GM18508 (cell line): ENCODE measurements around the gene RABGEF1.
"Not testable (repeated sequence)": the region's sequence is repeated elsewhere in the genome, so short reads cannot be mapped to it uniquely, and the experiment has no call there.

Experiments
- ATAC-seq: cut with Tn5 transposase; IDR thresholded peaks from one replicate; pipeline ENCODE4 v1.9.1; 2021; ENCODE audit warnings: moderate number of reproducible peaks; ENCODE audit not compliant: insufficient read depth, unreplicated experiment

Gene RABGEF1

GRCh38 chr7:66734006-66734405, 6.5 kb upstream of the RABGEF1 start:
- ATAC-seq: no peak

DNA sequence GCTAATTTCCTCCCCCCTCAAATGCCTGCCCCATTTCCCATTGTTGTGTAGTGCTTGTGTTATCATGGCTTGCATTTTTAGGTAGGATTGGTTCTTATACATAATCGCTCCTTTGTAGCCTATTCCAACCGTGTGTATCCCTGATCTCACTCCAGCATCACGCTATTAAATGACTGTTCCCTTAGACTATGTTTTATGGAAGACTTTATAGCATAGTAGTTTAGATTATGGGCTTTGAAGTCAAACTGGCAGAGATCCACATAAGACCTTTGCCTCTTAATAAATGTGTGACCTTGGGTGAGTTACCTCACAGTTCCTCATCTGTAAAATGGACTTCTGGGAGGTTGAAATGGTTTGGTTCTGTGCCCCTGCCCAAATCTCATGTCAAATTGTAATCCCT, 5.4 kb upstream of the RABGEF1 start:
- ATAC-seq: no peak

GRCh38 chr7:66735850-66736249, 4.7 kb upstream of the RABGEF1 start:
- no peak for ATAC-seq

GRCh38 chr7:66736892-66737291, 3.6 kb upstream of the RABGEF1 start:
- ATAC-seq: no peak

DNA sequence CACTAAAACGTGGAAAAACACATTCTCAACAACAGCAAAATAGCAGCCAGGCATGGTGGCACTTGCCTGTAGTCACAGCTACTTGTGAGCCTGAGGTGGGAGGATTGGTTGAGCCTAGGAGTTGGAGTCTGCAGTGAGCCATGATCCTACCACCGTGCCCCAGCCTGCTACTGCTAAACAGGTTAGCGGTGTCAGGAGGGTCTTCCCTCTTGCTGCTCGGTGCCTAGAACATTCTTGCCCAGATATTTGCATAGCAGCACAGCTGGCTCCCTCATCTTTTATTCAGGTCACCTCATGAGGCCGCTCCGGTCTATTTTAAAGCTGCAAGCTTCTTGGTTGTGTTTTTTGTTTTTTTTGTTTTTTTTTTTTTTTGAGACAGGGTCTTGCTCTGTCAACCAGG, 2.9 kb upstream of the RABGEF1 start:
- ATAC-seq: no peak

DNA sequence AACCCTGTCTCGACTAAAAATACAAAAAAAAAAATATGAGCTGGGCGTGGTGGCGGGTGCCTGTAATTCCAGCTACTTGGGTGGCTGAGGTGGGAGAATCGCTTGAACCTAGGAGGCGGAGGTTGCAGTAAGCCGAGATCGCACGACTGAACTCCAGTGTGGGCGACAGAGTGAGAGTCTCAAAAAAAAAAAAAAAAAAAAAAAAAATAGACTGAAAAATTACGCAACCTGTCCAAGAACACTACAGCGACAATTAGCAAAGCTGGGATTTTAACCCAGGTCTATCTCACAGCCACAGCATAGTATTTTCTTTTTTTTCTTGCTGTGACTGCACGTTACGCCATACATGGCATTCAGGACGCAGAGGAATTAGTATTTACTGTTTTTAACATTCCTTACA, 1.1 kb upstream of the RABGEF1 start:
- no peak for ATAC-seq

GRCh38 chr7:66739953-66740301, 606 bp upstream of the RABGEF1 start:
- no peak for ATAC-seq

- not testable (repeated sequence) for ATAC-seq
Measured at GRCh38 chr7:66740980-66741709, 612 bp downstream of the RABGEF1 start.

GRCh38 chr7:66741710-66742049, 1.1 kb downstream of the RABGEF1 start:
- ATAC-seq: no peak

DNA sequence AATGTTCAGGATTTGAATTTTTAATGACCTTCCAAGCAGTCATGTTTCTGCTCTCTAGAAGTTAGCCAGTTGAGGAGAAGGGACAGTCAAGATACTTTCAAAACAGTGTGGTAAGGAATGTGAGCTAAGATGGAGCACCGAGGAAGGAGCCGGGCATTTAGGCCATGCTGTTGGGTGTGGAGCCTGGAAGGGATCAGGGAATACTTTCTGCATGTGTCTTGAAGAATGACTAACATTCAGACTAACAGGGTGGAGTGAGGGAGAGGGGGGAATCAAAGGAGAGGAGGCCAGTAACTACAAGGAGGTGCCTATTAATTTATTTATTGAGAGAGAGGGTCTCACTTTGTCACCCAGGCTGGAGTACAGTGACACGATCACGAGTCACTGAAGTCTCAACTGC, 1.8 kb downstream of the RABGEF1 start:
- not testable (repeated sequence) for ATAC-seq

GRCh38 chr7:66743920-66744319, 3.4 kb downstream of the RABGEF1 start:
- ATAC-seq: no peak

GRCh38 chr7:66747385-66747784, 6.9 kb downstream of the RABGEF1 start:
- no peak for ATAC-seq

GRCh38 chr7:66747881-66748511, 7.5 kb downstream of the RABGEF1 start:
- no peak for ATAC-seq

- no peak for ATAC-seq
Measured at GRCh38 chr7:66748791-66749190, 8.3 kb downstream of the RABGEF1 start.

DNA sequence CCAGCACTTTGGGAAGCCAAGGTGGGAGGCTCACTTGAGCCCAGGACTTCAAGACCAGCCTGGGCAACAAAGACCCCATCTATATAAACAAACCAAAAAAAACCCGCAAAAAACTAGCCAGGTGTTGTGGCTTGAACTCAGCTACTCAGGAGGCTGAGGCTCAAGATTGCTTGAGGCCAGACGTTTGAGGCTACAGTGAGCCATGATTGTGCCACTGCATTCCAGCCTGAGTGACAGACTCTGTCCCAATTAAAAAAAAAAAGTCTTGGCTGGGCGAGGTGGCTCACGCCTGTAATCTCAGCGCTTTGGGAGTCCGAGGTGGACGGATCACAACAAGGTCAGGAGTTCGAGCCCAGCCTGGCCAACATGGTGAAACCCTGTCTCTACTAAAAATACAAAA, 11.4 kb downstream of the RABGEF1 start:
- ATAC-seq: no peak

DNA sequence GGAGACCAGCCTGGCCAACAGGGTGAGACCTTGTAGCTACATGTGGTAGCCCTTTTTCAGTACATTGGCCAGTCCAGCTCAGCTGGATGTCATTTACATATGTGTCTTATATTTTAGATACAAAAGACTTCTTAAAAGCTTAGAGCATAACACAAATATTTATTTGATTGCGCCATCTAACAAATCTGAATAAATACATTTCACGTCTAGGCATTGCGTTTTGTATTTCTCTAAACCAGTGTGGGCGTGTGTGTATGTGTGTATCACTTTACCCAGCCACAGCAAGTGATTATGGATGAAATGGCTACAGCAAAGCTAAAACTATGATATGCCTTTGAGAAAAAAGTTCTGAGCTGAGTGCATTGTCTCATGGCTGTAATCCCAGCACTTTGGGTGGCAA, 14.0 kb downstream of the RABGEF1 start:
- ATAC-seq: no peak

DNA sequence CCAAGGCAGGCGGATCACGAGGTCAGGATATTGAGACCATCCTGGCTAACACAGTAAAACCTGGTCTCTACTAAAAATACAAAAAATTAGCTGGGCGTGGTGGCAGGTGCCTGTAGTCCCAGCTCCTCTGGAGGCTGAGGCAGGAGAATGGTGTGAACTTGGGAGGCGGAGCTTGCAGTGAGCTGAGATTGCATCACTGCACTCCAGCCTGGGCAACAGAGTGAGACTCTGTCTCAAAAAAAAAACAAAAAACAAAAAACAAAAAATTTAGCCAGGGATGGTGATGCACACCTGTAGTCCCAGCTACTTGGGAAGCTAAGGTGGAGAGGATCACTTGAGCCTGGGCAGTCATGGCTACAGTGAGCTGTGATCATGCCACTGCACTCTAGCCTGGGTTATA, 14.5 kb downstream of the RABGEF1 start:
- ATAC-seq: not testable (repeated sequence)

- not testable (repeated sequence) for ATAC-seq
Measured at GRCh38 chr7:66756227-66756626, 15.7 kb downstream of the RABGEF1 start.

DNA sequence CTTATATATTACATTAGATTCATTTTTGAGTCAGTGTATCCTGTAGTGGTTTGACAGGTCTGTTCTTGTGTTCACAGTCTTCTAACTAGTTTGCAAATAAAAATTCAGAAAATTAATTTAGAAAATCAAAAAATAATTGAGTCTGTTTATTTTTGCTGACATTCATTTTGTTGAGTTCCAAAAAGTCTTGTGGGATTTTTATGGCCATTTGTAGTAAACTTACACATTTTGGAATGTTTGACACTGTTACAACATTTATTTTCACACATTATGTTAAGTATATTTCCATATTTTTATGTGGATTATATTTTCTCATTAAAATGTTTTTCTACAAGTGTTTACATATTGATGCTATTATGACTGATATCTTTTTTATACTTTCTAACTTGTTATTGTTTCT, 16.4 kb downstream of the RABGEF1 start:
- no peak for ATAC-seq

DNA sequence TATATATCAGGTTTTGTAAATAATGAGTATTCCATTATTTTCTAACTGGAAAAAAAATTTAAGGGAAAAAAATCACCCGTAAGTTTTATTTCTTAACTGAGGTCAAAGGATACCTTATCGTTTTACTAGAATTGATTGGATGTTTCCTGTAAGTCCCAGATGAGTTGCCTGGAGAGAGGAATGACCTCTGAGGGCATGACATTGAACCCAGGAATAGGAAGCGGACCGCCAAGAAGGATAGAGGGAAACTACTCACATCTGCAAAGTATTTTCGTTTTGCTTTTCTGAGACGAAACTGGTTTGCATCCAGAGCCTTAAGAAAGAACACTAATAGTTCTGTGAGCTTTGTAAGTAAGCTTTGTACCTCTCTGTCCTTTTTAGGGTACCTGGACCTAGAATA, 17.4 kb downstream of the RABGEF1 start:
- ATAC-seq: no peak

GRCh38 chr7:66758950-66759628, 18.6 kb downstream of the RABGEF1 start:
- peak; percentile 91 for ATAC-seq

DNA sequence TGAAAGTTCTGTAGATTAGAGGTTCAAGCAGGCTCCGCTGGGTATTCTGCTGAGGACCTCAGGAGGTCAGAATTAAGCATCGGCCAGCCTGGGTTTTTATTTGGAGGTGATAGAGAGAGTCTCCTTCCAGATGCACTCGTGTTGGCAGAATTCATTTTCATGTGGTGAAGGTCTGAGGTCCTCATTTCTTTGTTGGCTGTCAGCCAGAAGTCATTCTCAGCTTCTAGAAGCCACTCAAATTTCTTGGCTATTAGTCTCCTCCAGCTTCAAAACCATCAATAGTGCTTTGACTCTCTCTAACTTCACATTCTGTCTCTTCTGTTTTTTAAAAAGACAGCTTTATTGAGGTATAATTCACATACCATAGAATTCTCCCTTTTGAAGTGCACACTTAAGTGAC, 22.6 kb downstream of the RABGEF1 start:
- not testable (repeated sequence) for ATAC-seq
